ENCODE data around the gene BCAM.

BCAM gene

GRCh38 chr19:44795398-44795987, 13.4 kb upstream of the BCAM start:
- no peaks in the 10 kb centered on the region for H3K4me1 ChIP-seq (ENCODE audit: insufficient read depth, low read length, severe bottlenecking)
- no peak overlapping the region for H3K4me2 ChIP-seq (ENCODE audit: low read length)
- H3K27me3 ChIP-seq (ENCODE audit: insufficient read depth, low read length): peaks cover 10% of the 10 kb centered on the region; the same call in 1 of the 2 replicates
- no peak overlapping the region for H2AFZ ChIP-seq (ENCODE audit: low read length)
- H3K9me3 ChIP-seq (ENCODE audit: low read length): no peaks in the 10 kb centered on the region
- H3K27ac ChIP-seq (ENCODE audit: low read depth, low read length, poor library complexity, severe bottlenecking): no peak overlapping the region
- TF ChIP-seq CTCF (IDR thresholded peaks at IDR 0.05; ENCODE audit: low read length) (no peak), EZH2 (IDR thresholded peaks at IDR 0.05; ENCODE audit: borderline replicate concordance, low read length) (no peak)
- H3K9ac ChIP-seq (ENCODE audit: low read length): no peak overlapping the region
- H4K20me1 ChIP-seq (ENCODE audit: insufficient read depth, low read length): no peaks in the 10 kb centered on the region
- no peaks in the 10 kb centered on the region for H3K36me3 ChIP-seq (ENCODE audit: insufficient read depth, low read length)
- no peaks in the 10 kb centered on the region for H3K79me2 ChIP-seq (ENCODE audit: insufficient read depth, low read length)
- no peaks in the 10 kb centered on the region for H3K9me2 ChIP-seq (ENCODE audit: low read depth, low read length)
- no peak overlapping the region for H3K4me3 ChIP-seq (ENCODE audit: low read depth, low read length, poor library complexity, severe bottlenecking)
- no peaks in the 10 kb centered on the region for H3F3A ChIP-seq (ENCODE audit: insufficient read depth, low read length)

GRCh38 chr19:44796701-44797115, 12.2 kb upstream of the BCAM start:
- no peak overlapping the region for H3K4me3 ChIP-seq (ENCODE audit: low read depth, low read length, poor library complexity, severe bottlenecking)
- H3K27me3 ChIP-seq (ENCODE audit: insufficient read depth, low read length): peaks cover 10% of the 10 kb centered on the region; the same call in 1 of the 2 replicates
- no peak overlapping the region for H3K4me2 ChIP-seq (ENCODE audit: low read length)
- H3F3A ChIP-seq (ENCODE audit: insufficient read depth, low read length): no peaks in the 10 kb centered on the region
- no peak overlapping the region for H3K9ac ChIP-seq (ENCODE audit: low read length)
- H4K20me1 ChIP-seq (ENCODE audit: insufficient read depth, low read length): no peaks in the 10 kb centered on the region
- no peaks in the 10 kb centered on the region for H3K4me1 ChIP-seq (ENCODE audit: insufficient read depth, low read length, severe bottlenecking)
- no peaks in the 10 kb centered on the region for H3K9me2 ChIP-seq (ENCODE audit: low read depth, low read length)
- TF ChIP-seq CTCF (IDR thresholded peaks at IDR 0.05; ENCODE audit: low read length): no peak
- TF ChIP-seq EZH2 (IDR thresholded peaks at IDR 0.05; ENCODE audit: borderline replicate concordance, low read length): no peak
- no peaks in the 10 kb centered on the region for H3K9me3 ChIP-seq (ENCODE audit: low read length)
- no peak overlapping the region for H2AFZ ChIP-seq (ENCODE audit: low read length)
- H3K36me3 ChIP-seq (ENCODE audit: insufficient read depth, low read length): no peaks in the 10 kb centered on the region
- no peaks in the 10 kb centered on the region for H3K79me2 ChIP-seq (ENCODE audit: insufficient read depth, low read length)
- H3K27ac ChIP-seq (ENCODE audit: low read depth, low read length, poor library complexity, severe bottlenecking): no peak overlapping the region

DNA sequence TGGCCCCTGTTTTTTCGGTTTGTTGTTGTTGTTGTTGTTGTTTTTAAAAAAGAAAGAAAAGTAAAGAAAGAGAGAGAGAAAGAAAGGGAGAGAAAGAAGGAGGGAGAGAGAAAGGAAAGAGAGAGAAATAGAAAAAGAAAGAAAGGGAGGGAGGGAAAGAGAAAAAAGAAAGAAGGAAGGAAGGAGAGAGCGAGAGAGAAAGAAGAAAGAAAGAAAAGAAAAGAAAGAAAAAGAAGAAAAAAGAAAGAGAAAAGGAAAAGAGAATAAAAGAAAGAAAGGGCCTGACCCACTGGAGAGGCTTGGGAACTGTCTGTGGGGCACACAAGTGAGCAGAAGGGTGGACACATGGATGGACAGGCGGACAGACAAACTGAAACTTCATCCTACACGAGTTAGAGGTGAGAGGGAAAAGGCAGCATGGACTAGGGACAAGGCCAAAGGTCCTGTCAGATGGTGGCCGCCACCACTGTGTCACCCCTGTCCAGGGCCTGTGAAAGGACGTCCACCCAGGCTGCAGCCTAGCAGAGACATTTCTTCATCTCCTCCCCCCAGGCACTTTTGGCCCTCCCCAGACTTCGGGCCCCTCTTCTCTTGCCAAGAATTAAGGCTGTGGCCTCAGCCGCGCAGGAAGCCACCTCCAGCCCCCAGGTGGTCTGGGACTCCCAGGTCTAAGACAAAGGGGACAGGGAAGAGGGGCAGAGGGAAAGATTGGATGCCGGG, 9.1 kb upstream of the BCAM start:
- no peak overlapping the region for H3K27ac ChIP-seq (ENCODE audit: low read depth, low read length, poor library complexity, severe bottlenecking)
- H3K27me3 ChIP-seq (ENCODE audit: insufficient read depth, low read length): peaks cover 10% of the 10 kb centered on the region; the same call in 1 of the 2 replicates
- no peak overlapping the region for H3K4me2 ChIP-seq (ENCODE audit: low read length)
- H2AFZ ChIP-seq (ENCODE audit: low read length): no peak overlapping the region
- H3K36me3 ChIP-seq (ENCODE audit: insufficient read depth, low read length): no peaks in the 10 kb centered on the region
- no peaks in the 10 kb centered on the region for H3K79me2 ChIP-seq (ENCODE audit: insufficient read depth, low read length)
- no peaks in the 10 kb centered on the region for H3F3A ChIP-seq (ENCODE audit: insufficient read depth, low read length)
- no peaks in the 10 kb centered on the region for H4K20me1 ChIP-seq (ENCODE audit: insufficient read depth, low read length)
- no peaks in the 10 kb centered on the region for H3K4me1 ChIP-seq (ENCODE audit: insufficient read depth, low read length, severe bottlenecking)
- no peaks in the 10 kb centered on the region for H3K9me2 ChIP-seq (ENCODE audit: low read depth, low read length)
- no peak overlapping the region for H3K9ac ChIP-seq (ENCODE audit: low read length)
- H3K9me3 ChIP-seq (ENCODE audit: low read length): no peaks in the 10 kb centered on the region
- H3K4me3 ChIP-seq (ENCODE audit: low read depth, low read length, poor library complexity, severe bottlenecking): no peak overlapping the region
- TF ChIP-seq EZH2 (IDR thresholded peaks at IDR 0.05; ENCODE audit: borderline replicate concordance, low read length): no peak
- no peak for TF ChIP-seq CTCF (IDR thresholded peaks at IDR 0.05; ENCODE audit: low read length)
